ENCODE data around the gene PHC3. TPM values are rescaled to one million over a fixed set of nuclear protein-coding genes. Genes with fewer than 3 reads are reported as not detected.

PHC3 gene
- total RNA-seq, 2 donors from 2014 or later, result 22.9 to 27.5 TPM

- Mint-ChIP-seq H3K27me3 (ENCODE audit: insufficient read depth) (peaks cover 11% of the 10 kb centered on the region), H3K4me3 (peak overlapping the region; percentile 68), H3K27ac (peak overlapping the region; percentile 90), H3K4me1 (peaks cover 18% of the 10 kb centered on the region), H3K9me3 (no peaks in the 10 kb centered on the region), H3K36me3 (ENCODE audit: low read depth) (no peaks in the 10 kb centered on the region)
- Histone ChIP-seq H3K9ac (ENCODE audit: extremely low read depth, low read length, poor library complexity, severe bottlenecking) (peak overlapping the region; percentile 44), H3K27ac (ENCODE audit: low read depth, low read length) (no peak overlapping the region), H3K36me3 (ENCODE audit: control insufficient read depth, insufficient read depth, low read length) (no peaks in the 10 kb centered on the region), H3K4me1 (ENCODE audit: control insufficient read depth, insufficient read depth, low read length) (no peaks in the 10 kb centered on the region), H3K4me3 (ENCODE audit: low read length) (peak overlapping the region; percentile 77), H3K27me3 (ENCODE audit: control insufficient read depth, insufficient read depth, low read length, poor library complexity, severe bottlenecking) (peaks cover 25% of the 10 kb centered on the region), H3K9me3 (ENCODE audit: control insufficient read depth, low read length) (no peaks in the 10 kb centered on the region)
- WGBS, 2 experiments (ENCODE audit: insufficient coverage in 1 of 2, insufficient read length in 1 of 2), result 0 to 3% methylated on average over 21 to 51 of the region's 51 CpGs
- DNase-seq, result peak; percentile 90
- TF ChIP-seq, protein P1, sequence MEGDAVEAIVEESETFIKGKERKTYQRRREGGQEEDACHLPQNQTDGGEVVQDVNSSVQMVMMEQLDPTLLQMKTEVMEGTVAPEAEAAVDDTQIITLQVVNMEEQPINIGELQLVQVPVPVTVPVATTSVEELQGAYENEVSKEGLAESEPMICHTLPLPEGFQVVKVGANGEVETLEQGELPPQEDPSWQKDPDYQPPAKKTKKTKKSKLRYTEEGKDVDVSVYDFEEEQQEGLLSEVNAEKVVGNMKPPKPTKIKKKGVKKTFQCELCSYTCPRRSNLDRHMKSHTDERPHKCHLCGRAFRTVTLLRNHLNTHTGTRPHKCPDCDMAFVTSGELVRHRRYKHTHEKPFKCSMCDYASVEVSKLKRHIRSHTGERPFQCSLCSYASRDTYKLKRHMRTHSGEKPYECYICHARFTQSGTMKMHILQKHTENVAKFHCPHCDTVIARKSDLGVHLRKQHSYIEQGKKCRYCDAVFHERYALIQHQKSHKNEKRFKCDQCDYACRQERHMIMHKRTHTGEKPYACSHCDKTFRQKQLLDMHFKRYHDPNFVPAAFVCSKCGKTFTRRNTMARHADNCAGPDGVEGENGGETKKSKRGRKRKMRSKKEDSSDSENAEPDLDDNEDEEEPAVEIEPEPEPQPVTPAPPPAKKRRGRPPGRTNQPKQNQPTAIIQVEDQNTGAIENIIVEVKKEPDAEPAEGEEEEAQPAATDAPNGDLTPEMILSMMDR (conservative IDR thresholded peaks at IDR 0.05), result peak; percentile 68
Measured at GRCh38 chr3:170038434-170039110, 143.0 kb downstream of the PHC3 start.

Other genes starting within 250 kb of the PHC3 start
- 10 to 100 TPM; 48.7 to 64.4 TPM for gene SEC62, start 214.9 kb downstream of the PHC3 start, total RNA-seq
- gene GPR160, start 143.7 kb downstream of the PHC3 start, total RNA-seq, result 1 to 10 TPM; 6.9 to 8.6 TPM
- gene PRKCI, start 40.7 kb upstream of the PHC3 start, total RNA-seq, result 100 to 1,000 TPM in 1 of 2 donors, 10 to 100 TPM in 1; 81.9 to 103 TPM
- gene SKIL, start 176.0 kb upstream of the PHC3 start, total RNA-seq, result 100 to 1,000 TPM; 147 to 174 TPM
- gene CLDN11, start 237.1 kb upstream of the PHC3 start, total RNA-seq, result 10 to 100 TPM; 15.3 to 26.1 TPM